Putamen (tissue), 1 donor: ENCODE measurements around the gene CDY1B.
"Not testable (repeated sequence)": the region's sequence is repeated elsewhere in the genome, so short reads cannot be mapped to it uniquely, and the experiment has no call there.

ENCODE experiments used
- DNase-seq: peaks from one replicate; pipeline ENCODE4 v3.0.0-alpha.2; 2016; ENCODE audit warnings: low spot score

The CDY1B gene

GRCh38 chrY:24047919-24048318, at the start of gene CDY1B:
CDY1B (minus strand) TSS chrY:24048019; CDS start chrY:24047688, 331 bp downstream.
- not testable (repeated sequence) for DNase-seq

GRCh38 chrY:24049525-24049924, 1.7 kb upstream of the CDY1B start:
- DNase-seq = not testable (repeated sequence)

GRCh38 chrY:24043209-24043608, 4.6 kb downstream of the CDY1B start:
- DNase-seq = not testable (repeated sequence)

- DNase-seq = not testable (repeated sequence)
Measured at GRCh38 chrY:24039008-24039718, 8.7 kb downstream of the CDY1B start.

GRCh38 chrY:24026212-24027103, 21.4 kb downstream of the CDY1B start:
- DNase-seq = not testable (repeated sequence)
